Glomerular endothelial cell (primary cell): ENCODE results near the gene TOX3. TPM values are rescaled to one million over a fixed set of nuclear protein-coding genes. Genes with fewer than 3 reads are reported as not detected.

Source experiments
- DNase-seq: peaks from one replicate; pipeline ENCODE4 v3.0.0-alpha.2; 2011; ENCODE audit warnings: low read depth, low spot score; ENCODE audit errors: extremely low read depth
- total RNA-seq: library from RNA; depleted of rRNA; stranded (reverse); fragments of >200 nt; gene quantifications from 2 replicates; pipeline ENCODE4 v1.2.3, GENCODE V29; 2015

The TOX3 gene
- total RNA-seq: 0.15 TPM in 1 of 2 replicates, not detected in the other

- DNase-seq: no peak
These were observed at the start of gene TOX3 for GRCh38 chr16:52547004-52547833. Gene TOX3 (minus strand): TSS chr16:52547143. CDS start chr16:52546723, 420 bp downstream.

- no peak for DNase-seq
These were observed 45.8 kb upstream of the TOX3 start for GRCh38 chr16:52592778-52593177.

- no peak for DNase-seq
These were observed 45.1 kb upstream of the TOX3 start for GRCh38 chr16:52591934-52592592.

GRCh38 chr16:52591471-52591870, 44.5 kb upstream of the TOX3 start:
- DNase-seq: no peak

- DNase-seq: no peak
These were observed 39.2 kb upstream of the TOX3 start for GRCh38 chr16:52586159-52586558.

- no peak for DNase-seq
These were observed 37.7 kb upstream of the TOX3 start for GRCh38 chr16:52584354-52585320.

- no peak for DNase-seq
These were observed 34.6 kb upstream of the TOX3 start for GRCh38 chr16:52581530-52581929.

- DNase-seq: no peak
These were observed 33.5 kb upstream of the TOX3 start for GRCh38 chr16:52580488-52580887.

DNA sequence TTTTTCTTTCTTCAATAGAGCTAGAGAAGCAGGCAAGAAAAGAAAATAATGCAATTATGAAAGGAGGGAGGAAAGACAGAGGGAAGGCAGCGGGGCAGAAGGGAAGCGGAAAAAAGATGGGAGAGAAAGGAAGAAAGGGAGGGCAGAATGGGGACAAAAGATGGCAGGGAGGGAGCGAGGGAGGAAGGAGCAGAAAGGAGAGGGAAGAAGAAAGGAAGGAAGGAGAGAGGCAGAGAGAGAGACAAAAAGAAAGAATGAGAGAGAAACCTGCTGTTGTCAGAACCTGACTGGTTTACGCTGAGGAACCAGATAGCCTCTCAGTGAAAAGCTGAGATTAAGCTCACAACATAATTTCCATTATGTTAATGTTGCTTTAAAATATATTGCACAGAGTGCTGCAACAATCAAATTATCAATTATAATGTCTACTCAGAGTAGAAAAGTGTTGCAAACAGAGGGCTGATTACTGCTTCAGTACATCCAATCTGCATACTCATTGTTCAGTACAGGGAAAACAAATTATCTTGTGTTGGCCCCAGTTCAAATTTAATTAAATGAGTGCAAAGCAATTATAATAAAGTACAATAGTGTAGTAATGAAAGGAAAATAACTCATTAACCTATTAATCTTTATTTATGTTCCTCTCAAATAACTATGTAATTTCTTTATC, 32.0 kb upstream of the TOX3 start:
- DNase-seq: no peak

GRCh38 chr16:52578007-52578828, 31.3 kb upstream of the TOX3 start:
- no peak for DNase-seq

DNA sequence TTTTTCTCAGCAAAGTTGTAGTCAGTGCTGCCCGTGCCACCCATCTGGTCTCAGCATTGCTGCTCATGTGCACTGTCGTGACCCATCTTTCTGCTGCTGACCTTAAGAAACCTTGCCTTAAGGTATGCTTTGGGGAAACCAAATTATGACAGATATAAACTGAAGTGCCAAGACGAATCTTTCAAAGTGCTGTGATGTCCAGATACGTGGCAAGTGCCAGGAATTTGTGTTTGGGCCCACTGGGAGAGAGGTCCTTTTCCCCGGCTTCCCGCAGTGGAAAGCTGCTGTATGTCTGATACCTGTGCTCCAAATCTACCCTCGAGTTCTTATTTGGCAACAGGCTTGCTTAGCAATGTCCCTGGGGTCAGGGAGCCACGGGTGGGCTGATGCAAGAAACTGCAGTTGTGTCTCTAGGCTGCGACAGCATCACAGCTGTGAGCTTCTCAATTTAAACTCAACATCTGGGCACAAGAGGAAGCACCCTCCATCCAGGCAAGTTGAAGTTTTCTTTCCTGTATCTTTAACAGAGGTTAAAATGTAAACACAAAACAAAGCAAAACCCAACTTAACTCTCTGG, 30.3 kb upstream of the TOX3 start:
- no peak for DNase-seq

- no peak for DNase-seq
These were observed 26.7 kb upstream of the TOX3 start for GRCh38 chr16:52573365-52574299.

- no peak for DNase-seq
These were observed 25.7 kb upstream of the TOX3 start for GRCh38 chr16:52572656-52573055.

GRCh38 chr16:52570495-52571091, 23.6 kb upstream of the TOX3 start:
- no peak for DNase-seq

DNA sequence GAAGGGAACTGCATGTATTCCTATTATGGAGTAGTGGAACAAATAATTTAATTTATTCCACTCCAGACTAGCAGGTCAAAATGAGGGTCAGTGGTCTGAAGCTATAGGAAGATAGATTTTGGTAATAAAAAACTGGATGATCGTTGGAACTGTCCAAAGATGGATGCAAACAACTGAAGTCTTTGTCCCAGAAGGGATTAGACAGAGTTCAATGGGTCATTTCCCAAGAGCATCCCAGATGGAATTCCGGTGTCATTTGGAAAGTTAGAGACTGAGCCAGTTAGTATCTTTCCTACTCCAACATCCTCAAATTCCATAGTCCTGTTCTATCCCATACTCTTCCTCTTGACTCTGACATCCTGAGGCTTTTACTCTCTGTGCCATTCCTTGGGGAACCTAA, 22.8 kb upstream of the TOX3 start:
- no peak for DNase-seq

- DNase-seq: no peak
These were observed 22.2 kb upstream of the TOX3 start for GRCh38 chr16:52568983-52569690.

GRCh38 chr16:52568495-52568894, 21.6 kb upstream of the TOX3 start:
- no peak for DNase-seq
